SH-SY5Y (cell line): ENCODE measurements around the gene RALA.

Experiments used
- GATA2 ChIP-seq: IDR thresholded peaks from 2 replicates; pipeline ENCODE4 v1.6.1; 2011; ENCODE audit warnings: mild to moderate bottlenecking, low read depth, low read length
- GATA3 ChIP-seq: IDR thresholded peaks from 2 replicates; pipeline ENCODE4 v1.6.1; 2011; ENCODE audit warnings: low read depth, mild to moderate bottlenecking, low read length, moderate library complexity

DNA sequence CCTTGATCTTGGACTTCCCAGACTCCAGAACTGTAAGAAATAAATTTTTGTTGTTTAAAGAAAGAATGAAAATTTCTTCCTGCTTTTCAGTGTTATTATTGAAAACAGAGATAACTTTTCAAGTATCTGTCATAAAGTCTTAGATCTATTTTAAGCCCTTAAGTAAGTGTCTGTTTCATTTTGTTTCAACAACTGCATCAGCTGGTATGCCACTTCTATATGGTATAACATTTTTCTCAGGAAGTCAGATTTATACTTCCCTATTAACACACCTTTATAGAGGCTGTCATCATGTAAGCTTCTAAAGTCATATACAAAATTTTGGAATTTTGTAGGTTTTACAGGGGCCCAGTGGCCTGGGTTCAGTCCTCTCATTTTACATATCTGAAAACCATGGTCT is 24.4 kb downstream of the RALA start:
- TF ChIP-seq GATA2 (no peak), GATA3 (no peak)
